ENCODE measurements around the gene SETD7.
A peak's percentile ranks its signal among the peaks of the same experiment; 100 is the strongest.

The SETD7 gene

GRCh38 chr4:139461022-139461628 is 94.9 kb downstream of the SETD7 start:
- no peak for DNase-seq

GRCh38 chr4:139460565-139460964 is 95.5 kb downstream of the SETD7 start:
- no peak for DNase-seq

GRCh38 chr4:139458999-139459398 is 97.0 kb downstream of the SETD7 start:
- DNase-seq = no peak

- no peak for DNase-seq
Measured at GRCh38 chr4:139458543-139458942, 97.5 kb downstream of the SETD7 start.

GRCh38 chr4:139457318-139457717 is 98.7 kb downstream of the SETD7 start:
- no peak for DNase-seq

GRCh38 chr4:139455126-139455538 is 100.9 kb downstream of the SETD7 start:
- DNase-seq = no peak

GRCh38 chr4:139454111-139455045 is 101.6 kb downstream of the SETD7 start, which contains the start of gene RAB33B:
TSS of gene RAB33B (plus strand) at chr4:139454121. CDS start at chr4:139454196, 75 bp downstream.
- DNase-seq = peak; percentile 10

- DNase-seq = peak; percentile 95
Measured at GRCh38 chr4:139453371-139454110, 102.5 kb downstream of the SETD7 start.

GRCh38 chr4:139453041-139453370 is 103.0 kb downstream of the SETD7 start:
- peak; percentile 75 for DNase-seq

GRCh38 chr4:139451997-139452396 is 104.0 kb downstream of the SETD7 start:
- DNase-seq = no peak

GRCh38 chr4:139450586-139450985 is 105.4 kb downstream of the SETD7 start:
- peak; percentile 6 for DNase-seq

- DNase-seq = peak; percentile 72
Measured at GRCh38 chr4:139447078-139447477, 108.9 kb downstream of the SETD7 start.
